ENCODE results near the gene AGAP1. TPM values are rescaled to one million over a fixed set of nuclear protein-coding genes. Genes with fewer than 3 reads are reported as not detected.

AGAP1 gene
- total RNA-seq, 1 experiment from 2014 or later: 25.8 TPM

DNA sequence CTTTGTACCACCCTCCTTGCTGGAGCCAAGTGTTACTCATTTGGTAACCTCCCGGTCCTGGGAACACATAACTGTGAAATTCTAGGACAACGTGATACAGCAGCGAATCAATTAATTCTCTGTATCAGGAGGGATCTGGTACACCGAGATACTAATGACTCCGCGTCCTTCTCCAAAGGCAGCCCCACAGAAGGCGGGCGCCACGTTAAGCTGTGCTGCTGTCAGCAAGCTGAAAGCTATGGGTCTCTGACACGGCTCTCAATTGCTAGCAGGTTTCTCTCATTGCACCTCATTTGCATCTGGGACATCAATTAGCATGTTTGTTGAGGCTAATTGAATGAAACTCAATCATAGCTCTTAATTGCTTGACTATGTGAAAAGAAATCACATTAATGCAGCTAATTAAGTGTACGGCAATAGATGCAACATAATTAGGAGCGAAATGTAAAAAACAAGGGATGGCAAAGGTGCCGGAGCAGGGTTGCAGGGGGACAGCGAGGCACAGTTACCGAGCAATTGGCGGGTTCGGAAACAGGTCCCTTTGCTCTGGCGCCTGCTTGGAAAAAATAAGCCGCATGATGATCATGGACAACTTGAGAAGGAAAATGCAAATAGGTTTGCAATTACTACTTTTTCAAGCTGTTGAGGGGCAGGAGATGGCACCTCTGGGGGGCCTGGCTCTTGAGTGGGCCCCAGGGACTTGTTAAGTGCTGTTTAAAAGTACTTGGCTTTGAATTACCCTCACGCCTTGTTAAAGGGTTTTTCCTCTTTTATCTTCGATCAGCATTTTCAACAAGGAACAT is 410.1 kb downstream of the AGAP1 start:
- Histone ChIP-seq H3K9me3 (ENCODE audit: control insufficient read depth, low read depth, low read length) (no peaks in the 10 kb centered on the region), H3K14ac (ENCODE audit: insufficient read depth, low read length) (no peak overlapping the region), H2AK5ac (ENCODE audit: insufficient read length, low read length) (no peak overlapping the region), H3K4me1 (ENCODE audit: insufficient read depth, low read length) (no peaks in the 10 kb centered on the region; the same call in 1 of the 2 replicates), H2AFZ (ENCODE audit: low read length) (no peak overlapping the region), H4K5ac (ENCODE audit: insufficient read length, low read depth, low read length) (no peak overlapping the region), H2BK120ac (ENCODE audit: low read depth, low read length, poor library complexity, severe bottlenecking) (no peak overlapping the region), H3K18ac (ENCODE audit: insufficient read length, low read depth, low read length) (no peak overlapping the region), H3K4me2 (ENCODE audit: insufficient read depth, insufficient read length, low read length) (no peak overlapping the region), H2BK12ac (ENCODE audit: insufficient read length, low read depth, low read length) (no peak overlapping the region), H3K79me2 (ENCODE audit: insufficient read depth, low read length) (no peaks in the 10 kb centered on the region), H3K9ac (ENCODE audit: extremely low read depth, insufficient read length, low read length) (no peak overlapping the region), H3K23me2 (ENCODE audit: insufficient read length, low read depth, low read length, poor library complexity, severe bottlenecking) (no peaks in the 10 kb centered on the region), H3K23ac (ENCODE audit: insufficient read length, low read depth, low read length) (no peak overlapping the region), H3K4ac (ENCODE audit: low read depth, low read length) (no peak overlapping the region), H3T11ph (ENCODE audit: low read length) (no peak overlapping the region), H4K8ac (replicated peaks; ENCODE audit: insufficient read length, low read depth, low read length) (no peak overlapping the region), H3K27ac (ENCODE audit: insufficient read length, low read depth, low read length) (no peak overlapping the region), H2BK5ac (ENCODE audit: insufficient read length, low read length) (no peak overlapping the region), H4K91ac (ENCODE audit: insufficient read length, low read depth, low read length) (no peak overlapping the region), H3K27me3 (ENCODE audit: insufficient read depth, low read length) (no peaks in the 10 kb centered on the region), H2BK20ac (ENCODE audit: low read depth, low read length, poor library complexity, severe bottlenecking) (no peak overlapping the region), H2BK15ac (ENCODE audit: low read depth, low read length) (no peak overlapping the region), H3K56ac (ENCODE audit: insufficient read length, low read depth, low read length) (no peak overlapping the region), H4K20me1 (ENCODE audit: control insufficient read depth, insufficient read depth, insufficient read length) (no peaks in the 10 kb centered on the region), H3K79me1 (ENCODE audit: insufficient read depth, low read depth, low read length, poor library complexity, severe bottlenecking) (no peaks in the 10 kb centered on the region)
- Mint-ChIP-seq H3K4me1 (peaks cover 13 to 14% of the 10 kb centered on the region in 2 experiments), H3K27me3 (ENCODE audit: low read depth) (peaks cover 8% of the 10 kb centered on the region), H3K27ac (no peak overlapping the region), H3K36me3 (ENCODE audit: insufficient read depth in 1 of 3, low read depth in 3 of 3) (peaks cover 0 to 5% (median 3%) of the 10 kb centered on the region in 3 experiments; a peak in 3 of 7 replicates), H3K4me3 (no peak overlapping the region), H3K9me3 (no peaks in the 10 kb centered on the region)
- WGBS (ENCODE audit: extremely low coverage, insufficient read length, low lambda C conversion rate): no CpG with 5 or more reads among the region's 21 CpGs
- DNase-seq: peak; percentile 41
- no peak for TF ChIP-seq CTCF (conservative IDR thresholded peaks at IDR 0.05)

All from H9 (cell line).